ENCODE results near the gene DNAI2.

The DNAI2 gene, protein sequence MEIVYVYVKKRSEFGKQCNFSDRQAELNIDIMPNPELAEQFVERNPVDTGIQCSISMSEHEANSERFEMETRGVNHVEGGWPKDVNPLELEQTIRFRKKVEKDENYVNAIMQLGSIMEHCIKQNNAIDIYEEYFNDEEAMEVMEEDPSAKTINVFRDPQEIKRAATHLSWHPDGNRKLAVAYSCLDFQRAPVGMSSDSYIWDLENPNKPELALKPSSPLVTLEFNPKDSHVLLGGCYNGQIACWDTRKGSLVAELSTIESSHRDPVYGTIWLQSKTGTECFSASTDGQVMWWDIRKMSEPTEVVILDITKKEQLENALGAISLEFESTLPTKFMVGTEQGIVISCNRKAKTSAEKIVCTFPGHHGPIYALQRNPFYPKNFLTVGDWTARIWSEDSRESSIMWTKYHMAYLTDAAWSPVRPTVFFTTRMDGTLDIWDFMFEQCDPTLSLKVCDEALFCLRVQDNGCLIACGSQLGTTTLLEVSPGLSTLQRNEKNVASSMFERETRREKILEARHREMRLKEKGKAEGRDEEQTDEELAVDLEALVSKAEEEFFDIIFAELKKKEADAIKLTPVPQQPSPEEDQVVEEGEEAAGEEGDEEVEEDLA

DNA sequence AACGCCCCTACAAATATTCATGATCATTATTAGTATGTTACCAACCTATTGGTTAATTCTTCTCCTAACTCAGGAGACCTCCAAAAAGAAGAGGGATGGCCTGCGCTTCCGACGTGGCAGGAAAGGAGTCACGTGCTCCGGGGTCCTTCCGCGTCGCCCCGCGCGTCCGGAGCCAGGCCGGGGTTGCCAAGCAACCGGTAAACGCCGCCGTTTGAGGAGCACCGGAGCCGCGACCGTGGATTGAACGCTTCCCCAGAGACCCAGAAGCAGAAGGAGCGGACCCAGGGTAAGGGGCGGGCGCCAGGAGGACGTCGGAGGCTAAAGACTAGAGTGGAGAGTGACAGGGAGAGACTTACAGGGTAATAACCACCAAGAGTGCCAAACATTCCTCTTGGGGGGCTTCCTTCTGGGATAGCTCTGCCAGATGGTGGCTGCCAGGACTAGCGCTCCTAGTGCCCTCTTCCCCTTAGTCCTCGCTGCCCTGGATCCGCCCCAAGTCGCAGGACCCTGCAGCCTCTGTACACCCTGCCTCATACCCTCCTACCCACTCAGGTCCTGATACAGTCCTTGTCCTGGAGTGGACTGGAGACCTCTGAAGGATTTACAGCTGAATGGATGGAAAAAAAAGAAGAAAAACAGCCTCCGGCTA is at the start of gene DNAI2:
Gene DNAI2, plus strand, starts transcription at position 175 of the 649 bp plus-strand sequence. CDS start 7,584 bp downstream, outside the sequence.
- DNase-seq = no peak

DNA sequence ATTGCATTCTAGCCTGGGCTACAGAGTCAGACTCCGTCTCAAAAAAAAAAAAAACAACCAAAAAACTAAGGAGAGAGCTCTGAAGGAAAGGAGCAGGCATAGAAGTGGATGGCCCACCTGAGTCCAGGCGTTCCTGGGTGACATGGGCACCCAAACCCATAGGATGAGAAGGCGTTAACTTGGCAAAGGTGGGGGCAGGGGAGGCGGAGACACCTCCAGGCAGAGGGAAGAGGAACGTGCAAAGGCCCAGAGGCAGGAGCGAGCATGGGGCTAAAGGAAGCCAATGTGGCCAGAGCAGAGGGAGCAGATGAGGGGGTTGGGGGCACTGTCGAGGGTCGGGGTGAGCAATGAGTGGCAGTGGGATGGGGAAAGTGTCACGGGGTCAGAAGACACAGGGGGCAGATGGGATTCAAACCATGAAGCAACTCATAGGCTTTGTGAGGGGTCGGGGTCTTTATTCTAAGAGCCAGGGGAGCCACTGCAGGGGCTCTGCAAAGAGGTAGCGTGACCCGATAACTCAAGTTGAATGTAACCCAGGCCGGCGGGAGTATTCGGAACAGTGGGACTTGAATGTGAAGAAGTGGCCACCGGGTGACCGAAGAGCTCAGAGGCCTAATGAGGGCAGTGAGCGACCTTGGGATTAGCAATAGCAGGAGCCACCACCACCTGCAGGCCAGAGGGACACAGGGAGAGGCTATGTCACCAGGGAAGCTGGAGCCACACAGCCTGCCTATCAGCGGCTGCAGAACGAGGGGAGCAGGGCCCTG is 48.9 kb upstream of the DNAI2 start:
- no peak for DNase-seq

DNA sequence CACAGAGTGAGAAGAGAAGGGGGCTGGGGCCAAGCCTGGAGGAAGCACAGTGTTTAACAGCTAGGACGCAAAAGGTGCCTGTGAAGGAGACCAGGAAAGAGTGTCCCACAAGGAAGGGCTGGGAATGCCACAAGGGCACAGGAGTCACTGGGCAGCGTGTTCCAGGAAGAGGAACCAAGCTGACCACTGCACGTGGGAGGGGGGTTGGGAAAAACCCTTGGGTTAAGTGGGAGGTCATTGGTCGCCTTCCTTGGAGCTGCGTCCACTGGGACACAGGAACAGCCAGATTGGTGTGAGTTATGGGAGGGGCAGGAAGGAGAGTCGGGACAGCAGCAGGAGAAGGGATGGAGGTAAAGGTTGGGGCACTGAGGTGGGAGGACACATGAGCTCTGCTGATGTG is 47.8 kb upstream of the DNAI2 start:
- no peak for DNase-seq

DNA sequence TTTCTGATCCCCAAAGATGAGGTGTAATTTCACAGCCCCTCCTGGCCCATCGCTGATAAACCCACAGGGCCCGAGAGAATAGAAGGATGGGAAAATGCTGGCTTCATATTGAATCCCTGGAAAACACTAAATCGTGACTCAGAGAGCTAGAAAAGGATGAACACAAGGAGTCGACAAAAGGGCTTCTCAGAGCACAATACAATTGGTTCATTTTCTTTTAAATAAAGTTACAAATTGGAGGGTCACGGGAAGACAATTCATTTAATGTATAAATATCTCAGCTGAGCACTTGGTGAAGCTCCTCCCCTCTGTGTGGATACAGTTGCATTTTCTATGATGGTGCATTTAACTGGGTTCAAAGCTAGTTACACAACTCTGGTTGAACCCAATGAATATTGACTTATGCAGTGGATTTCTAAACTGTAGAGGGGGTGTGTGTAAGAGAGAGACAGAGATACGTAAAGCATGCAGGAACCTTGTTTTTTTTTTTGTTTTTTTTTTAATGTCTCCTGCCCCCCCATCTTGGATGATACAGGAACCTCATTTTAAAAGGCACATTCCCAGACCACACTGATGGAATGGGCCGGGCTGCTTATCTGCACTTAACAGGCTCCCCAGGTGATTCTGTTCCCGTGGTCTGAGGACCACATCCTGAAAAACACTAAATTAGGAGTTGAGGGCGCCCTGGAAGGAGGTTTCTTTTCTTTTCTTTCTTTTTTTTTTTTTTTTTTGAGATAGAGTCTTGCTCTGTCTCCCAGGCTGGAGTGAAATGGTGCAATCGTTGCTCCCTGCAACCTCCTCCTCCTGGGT is 46.6 kb upstream of the DNAI2 start:
- no peak for DNase-seq

DNA sequence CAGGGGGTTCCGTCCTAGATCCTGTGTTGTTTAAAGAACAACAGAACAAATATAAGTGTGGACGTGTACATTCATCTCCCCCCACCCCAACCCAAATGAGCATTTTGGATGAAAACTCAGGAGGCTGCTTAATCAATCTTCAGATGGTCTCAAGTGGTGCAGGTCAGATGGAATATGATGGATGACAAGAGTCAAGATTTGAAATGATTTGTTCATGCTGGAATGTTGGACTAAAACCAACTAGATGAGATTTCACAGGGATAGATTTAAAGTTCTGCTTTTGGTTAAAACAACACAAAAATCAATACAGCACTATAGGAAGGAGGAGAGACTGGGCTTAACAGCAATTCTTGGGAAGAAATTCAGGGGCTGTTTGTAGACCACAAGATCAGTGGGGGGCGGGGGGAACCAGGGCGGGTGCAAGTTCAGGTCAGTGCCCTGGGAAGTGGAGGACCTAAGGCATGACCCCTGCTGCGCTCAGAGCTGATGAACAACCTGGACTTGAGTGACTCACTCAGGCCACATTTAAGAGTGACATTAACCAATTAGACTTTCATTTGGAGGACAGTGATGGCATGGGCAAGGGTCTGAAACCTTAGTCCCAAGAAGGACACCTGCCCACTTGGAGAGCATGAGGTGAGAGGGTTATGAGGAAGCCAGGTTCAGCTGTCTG is 45.6 kb upstream of the DNAI2 start:
- no peak for DNase-seq

DNA sequence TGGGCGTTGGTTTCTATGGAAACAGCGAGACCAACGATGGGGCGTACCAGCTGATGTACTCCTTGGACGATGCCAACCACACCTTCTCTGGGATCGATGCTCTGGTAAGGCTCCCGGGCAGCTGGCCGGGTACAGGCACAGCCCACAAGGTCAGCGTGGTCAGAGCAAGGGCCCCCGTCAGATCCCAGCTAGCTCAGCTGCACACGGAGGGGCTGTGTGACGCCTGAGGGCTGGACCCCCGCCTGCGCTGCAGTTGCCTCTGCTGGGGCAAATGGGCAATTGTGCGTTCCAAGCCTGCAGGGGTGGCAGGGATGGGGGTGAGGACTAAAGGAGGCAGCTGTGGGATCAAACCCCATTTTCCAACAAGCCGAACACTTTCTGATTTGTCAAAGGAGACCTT is 43.1 kb upstream of the DNAI2 start:
- no peak for DNase-seq

DNA sequence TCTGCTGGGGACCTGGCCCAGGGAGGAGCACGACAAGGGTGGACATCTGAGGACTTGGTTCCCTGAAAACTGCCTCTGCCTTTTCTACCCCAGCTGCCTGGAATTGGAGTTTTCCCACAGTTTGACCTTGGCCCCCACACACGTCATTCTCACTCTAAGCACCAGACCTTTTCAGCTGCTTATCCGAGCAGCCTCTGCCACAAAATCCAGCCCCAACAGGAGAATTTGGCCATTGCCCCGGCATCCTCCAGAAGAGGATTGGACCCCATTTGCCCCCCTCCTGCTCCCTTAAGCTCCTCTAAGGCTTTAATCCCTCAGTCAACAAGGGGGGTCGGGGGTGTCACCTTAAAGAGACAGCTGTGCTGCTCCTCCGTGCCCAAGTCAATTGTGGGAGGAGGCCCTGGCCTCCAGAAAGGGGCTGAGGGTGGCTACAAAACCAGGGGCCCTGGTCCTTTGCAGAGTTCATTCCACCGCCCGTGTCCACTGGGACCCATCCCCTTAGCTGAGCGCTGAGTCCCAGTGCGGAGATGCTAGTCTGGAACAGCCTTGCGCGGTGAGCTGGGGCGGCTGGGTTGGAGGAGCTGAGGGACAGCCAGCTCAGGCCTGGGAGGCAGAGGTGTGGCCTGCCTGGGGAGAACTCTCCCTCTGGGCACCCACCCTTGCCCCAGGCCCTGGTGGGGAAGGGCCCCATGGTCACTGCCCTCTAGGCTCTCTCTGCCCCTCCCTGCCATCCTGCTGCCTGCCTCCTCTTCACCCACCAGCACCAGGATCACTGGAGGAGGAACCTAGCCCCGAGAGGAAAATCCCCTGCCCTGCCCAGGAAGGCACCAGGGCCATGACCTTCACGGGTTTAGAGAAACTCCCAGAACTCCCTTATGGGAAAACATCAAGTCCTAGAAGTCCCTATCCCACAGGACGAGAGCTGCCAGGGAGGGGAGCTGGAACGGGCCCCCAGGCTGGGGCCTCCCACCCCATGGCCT is 41.8 kb upstream of the DNAI2 start:
- no peak for DNase-seq

DNA sequence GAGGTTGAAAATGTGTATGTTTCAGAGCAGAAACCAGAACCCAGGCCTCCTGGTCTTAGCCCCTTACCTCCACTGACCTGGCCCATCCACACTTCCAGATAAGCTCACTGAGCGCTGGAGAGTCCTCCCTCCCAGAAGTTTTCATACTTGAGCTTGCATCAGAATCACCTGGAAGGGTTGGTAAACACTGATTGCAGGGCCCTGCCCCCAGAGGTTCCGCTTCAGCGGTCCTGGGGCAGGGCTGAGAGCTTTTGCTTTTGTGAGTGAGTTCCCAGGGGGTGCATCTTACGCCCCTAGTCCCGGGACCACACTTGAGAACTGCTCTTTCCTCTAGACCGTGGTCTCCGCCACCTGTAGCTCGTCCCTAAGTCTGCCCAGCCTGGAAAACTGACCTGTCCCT is 40.1 kb upstream of the DNAI2 start:
- no peak for DNase-seq

DNA sequence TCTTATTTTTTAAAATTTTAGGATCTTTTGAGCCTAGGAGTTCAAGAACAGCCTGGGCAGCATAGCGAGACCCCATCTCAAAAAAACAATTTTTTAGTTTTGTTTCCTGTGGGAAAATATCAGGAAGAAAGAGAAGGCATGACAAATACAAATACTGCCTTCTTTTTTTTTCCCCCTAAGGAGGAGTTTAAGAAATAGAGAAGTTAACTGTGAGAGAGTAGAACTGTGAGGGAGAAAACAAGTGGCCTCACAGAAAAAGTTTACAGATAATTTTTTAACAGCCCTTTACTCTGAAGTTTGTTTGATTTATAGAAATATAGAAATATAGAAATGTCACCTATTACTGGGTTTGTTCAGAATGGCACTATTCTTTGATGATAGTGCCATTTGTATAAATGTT is 39.5 kb upstream of the DNAI2 start:
- no peak for DNase-seq

DNA sequence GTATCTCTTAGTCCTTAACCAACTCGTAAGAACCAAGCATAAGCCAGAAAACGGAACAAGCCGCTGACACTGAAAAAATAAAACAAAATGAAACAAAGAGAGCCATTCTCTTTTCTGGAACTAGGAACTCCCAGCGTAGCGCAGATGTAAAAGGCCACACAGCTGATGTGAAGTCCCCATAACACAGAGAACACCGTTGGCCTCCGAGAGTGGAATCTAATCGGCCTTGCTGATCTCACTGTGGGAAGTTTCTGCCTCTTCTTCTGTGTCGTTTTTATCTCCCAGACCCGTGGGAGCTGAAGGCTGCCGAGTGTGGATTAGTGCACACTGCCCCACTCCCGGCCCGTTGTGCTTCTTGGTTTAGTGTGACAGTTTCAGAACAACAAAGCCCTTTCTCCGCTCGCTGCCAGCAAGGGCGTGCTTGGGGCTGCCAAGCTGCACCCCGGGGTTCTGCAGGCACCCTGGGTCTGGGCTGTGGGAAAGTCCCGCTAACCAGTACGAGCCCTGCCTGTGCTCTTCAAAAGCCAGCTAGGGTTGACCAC is 38.9 kb upstream of the DNAI2 start:
- no peak for DNase-seq

DNA sequence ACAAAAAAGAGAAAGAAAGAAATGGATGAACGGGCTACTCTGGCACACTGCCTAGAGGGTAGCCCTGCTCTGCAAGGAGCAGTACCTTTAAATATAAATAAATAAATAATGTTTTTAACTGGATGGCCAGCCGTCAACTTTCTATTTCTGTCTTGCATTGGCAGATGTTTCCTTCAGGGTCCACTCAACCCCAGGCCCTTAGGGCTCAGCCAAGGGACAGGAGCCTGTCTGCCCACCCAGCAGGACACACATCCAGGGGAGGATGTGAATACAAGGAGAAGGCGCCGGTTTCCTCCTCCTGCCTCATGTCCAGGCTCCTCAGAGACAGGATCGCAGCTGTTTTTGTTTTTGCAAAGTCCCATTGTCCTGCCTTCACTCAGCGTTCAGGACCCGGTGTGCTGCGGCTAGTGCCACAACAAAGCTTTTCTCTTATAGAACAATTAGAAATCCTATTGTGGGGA is 38.1 kb upstream of the DNAI2 start:
- no peak for DNase-seq

DNA sequence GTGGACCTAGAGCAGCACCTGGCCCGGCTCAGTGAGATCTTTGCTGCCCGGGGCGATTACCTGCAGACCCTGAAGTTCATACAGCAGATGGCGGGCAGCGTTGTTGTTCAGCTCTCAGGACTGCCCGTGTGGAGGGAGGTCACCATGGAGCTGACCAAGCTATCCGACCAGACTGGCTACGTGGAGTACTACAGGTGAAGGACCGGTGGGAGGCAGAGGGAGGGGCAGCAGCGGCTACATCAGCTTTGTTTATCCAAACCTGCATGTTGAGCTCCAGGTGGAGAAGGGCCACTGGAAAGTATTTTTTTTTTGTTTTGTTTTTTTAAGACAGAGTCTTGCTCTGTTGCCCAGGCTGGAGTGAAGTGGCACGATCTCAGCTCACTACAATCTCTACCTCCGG is 36.7 kb upstream of the DNAI2 start:
- DNase-seq = no peak

DNA sequence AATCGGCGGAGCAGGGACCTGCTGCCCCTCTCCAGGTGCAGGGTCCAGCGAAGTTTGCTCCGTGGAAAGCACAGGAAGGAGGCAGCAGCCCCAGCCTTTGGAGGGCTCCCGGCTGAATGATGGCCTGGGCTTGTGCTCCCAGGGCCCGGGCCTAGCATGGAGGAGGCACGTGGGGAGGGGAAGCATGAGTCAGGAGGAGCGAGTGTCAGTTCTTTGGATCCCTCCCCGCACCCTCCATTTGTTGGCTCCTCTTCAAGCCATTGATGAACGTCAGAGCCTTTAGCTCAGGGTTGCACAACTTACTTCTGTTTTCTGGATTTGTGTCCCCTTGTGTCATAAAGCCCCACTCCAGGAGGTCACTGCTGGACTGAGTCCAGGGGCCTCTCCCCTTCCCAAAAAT is 34.9 kb upstream of the DNAI2 start:
- DNase-seq = no peak

DNA sequence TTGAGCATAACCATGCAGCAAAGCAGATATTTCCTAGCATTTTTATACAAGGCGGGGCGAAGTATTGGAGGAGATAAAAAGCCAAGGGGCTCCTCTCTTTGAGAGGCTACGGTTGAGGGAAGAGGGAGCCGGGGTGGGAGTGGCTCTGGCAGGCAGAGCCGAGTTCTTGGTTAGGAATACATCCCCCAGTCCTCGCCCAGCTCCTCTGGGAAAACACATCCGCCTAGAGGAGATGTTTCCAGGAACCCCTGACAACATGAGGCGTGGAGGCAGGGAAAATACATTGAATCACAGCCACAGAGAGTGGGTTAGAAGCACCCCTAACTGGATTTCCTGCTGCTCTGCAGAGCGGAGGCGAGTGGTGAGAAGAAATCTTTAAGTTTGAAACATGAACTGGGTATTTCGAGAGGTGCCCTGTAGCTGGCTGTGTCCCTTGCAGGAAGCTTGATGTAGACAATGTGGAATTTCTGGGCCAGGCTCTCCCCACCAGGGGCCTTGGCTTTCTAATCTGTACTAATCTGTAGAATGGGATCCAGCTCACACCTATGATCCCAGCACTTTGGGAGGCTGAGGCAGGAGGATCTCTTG is 33.3 kb upstream of the DNAI2 start:
- DNase-seq = no peak

DNA sequence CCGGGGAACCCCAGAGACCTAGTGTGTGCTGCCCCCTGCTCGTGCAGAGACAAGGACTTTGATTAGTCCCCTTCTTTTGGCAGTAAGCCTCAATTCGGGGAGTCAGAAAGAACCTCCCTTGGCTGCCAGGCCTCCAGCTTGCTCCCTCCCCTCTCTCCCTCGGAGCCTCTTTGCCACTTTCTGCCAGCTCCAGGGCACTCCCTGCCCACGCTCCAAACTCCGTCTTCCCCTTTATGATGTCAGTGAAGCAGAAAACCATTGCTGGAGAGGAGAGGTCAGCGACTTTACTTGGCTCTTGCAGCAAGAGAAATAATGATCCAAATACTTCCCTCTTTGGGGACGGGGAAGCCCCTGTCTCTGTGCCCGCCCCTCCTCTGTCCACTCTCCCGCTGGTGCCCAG is 32.6 kb upstream of the DNAI2 start:
- no peak for DNase-seq

DNA sequence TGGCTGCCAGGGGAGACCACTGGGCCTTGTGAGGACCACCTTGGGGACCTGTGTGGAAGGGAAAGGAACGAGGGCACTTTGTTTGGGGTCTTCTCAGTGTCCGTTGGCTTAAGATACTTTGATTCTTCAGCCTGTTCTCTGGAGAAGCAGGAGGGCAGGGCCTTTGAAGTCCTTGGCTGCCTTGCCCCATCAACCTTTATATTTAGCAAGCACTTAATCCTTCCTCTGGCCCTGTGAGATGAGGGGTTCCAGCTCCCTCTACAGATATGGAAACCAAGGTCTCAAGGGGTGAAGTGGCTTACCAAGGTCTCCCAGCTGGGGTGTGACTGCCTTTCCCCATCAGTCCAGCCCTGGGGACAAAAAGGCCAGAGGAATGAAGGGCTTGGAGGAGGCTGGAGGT is 32.2 kb upstream of the DNAI2 start:
- no peak for DNase-seq

DNA sequence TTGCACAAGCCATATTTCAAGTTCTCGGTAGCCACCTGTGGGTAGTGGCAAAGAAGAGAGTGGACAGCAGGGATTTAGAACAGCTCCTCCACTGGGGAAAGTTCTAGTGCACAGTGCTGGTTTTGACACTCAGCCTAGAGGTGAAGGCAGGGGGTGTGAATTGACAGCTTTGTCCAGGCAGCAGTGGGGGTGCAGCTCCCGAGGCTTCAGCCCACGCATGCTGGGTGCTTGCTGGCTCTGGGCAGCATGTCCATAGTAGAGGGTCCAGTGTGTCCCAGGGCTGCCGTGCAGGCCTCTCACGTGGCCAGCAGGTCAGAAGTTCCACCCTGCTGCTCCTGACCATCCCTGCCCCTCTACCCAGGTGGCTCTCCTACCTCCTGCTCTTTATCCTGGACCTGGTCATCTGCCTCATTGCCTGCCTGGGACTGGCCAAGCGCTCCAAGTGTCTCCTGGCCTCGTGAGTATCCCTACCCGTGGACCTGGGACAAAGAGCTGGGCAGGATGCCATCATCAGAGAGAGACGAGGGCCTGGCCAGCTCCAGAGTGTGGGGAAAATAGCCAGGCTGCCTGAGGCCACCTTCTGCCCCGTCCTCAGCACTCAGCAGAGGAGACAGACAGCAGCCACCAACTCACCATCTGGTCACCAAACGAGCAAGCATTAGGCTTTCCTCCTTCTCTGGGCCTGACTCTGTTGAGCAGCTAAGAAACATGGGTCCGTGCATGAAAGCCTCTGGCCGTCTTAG is 30.9 kb upstream of the DNAI2 start:
- no peak for DNase-seq

DNA sequence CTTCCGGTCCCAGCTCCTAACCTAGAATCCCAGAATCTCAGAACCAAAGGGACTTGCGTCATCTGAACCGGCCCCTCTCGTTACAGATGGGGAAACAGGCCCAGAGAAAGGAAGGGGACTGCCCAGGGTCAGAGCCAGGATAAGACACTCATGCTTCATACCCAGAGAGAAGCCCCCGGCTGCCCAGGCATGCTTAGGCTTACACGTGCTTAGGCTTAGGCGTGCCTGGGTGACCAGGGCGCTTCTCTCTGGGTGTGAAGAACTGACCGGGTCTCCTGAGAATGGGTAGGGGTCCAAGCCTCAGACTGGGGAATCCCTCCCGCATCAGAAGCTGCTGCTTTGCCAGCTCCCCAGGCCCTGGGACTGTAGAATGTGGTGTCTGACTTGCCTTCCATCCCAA is 29.9 kb upstream of the DNAI2 start:
- no peak for DNase-seq

DNA sequence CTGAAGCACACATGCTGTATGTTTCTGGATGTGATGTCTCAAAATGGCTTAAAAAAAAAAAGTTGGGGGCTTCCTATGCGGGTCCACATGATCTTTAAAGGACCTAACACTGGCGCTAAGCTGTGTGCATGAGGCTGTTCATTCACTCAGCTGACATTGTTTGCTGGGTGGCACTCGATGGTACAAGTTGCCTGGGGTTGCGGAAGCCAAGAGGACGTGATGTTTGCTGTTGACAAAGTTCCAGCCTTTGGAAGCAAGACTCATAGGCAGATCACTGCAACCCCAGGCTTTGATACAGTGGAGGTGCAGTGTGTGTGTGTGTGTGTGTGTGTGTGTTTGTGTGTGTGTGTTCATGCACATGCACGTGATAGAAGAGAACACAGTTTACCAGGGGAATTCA is 29.5 kb upstream of the DNAI2 start:
- no peak for DNase-seq
